ENCODE data around the gene BTF3L4. TPM values are rescaled to one million over a fixed set of nuclear protein-coding genes. Genes with fewer than 3 reads are reported as not detected.

The BTF3L4 gene
- total and polyA plus RNA-seq, 2 experiments from 2014 or later = 112 to 154 TPM

DNA sequence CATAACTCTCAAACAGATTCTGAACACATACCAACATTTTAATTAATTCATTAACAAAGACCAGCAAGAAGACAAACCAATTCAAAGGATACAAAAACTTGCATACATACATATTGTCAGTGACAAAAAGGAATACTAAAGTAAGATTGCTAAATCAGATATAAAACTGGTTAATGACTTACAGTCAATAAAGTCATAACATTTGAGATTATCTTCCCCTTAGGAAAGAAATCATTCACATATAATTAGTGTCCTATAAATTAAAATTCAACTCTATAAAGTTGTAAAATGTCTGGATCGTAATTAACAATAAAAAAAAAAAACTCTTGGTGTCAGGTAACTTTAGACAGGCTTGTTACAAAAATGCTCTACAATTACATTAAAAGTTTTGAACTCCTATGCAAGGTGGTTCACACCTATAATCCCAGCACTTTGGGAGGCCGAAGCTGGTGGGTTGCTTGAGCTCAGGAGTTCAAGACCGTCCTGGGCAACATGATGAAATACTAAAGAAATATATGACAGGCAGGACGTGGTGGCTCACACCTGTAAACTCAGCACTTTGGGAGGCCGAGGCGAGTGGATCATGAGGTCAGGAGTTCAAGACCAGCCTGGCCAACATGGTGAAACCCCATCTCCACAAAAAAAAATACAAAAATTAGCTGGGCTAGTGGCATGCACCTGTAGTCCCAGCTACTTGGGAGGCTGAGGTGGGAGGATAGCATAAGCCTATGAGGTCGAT, 47.9 kb upstream of the BTF3L4 start (continued):
- no peak for TF ChIP-seq NANOG (IDR thresholded peaks at IDR 0.05; ENCODE audit: borderline replicate concordance)
- TF ChIP-seq CTCF (conservative IDR thresholded peaks at IDR 0.05; ENCODE audit: low read depth in 2 of 2) = no peak
- TF ChIP-seq EZH2 (IDR thresholded peaks at IDR 0.05; ENCODE audit: low read depth, unreplicated experiment) = no peak
- TF ChIP-seq REST (IDR thresholded peaks at IDR 0.05; ENCODE audit: unreplicated experiment) = no peak
- no peak for TF ChIP-seq EZH2phosphoT487 (IDR thresholded peaks at IDR 0.05; ENCODE audit: unreplicated experiment)
- TF ChIP-seq CREB1 (CRISPR knock-in tag; IDR thresholded peaks at IDR 0.05; ENCODE audit: low read depth) = no peak
- TF ChIP-seq STAT1 (IDR thresholded peaks at IDR 0.05; ENCODE audit: unreplicated experiment) = no peak
- no peak for TF ChIP-seq ZNF331 (CRISPR knock-in tag; IDR thresholded peaks at IDR 0.05; ENCODE audit: low read depth)

DNA sequence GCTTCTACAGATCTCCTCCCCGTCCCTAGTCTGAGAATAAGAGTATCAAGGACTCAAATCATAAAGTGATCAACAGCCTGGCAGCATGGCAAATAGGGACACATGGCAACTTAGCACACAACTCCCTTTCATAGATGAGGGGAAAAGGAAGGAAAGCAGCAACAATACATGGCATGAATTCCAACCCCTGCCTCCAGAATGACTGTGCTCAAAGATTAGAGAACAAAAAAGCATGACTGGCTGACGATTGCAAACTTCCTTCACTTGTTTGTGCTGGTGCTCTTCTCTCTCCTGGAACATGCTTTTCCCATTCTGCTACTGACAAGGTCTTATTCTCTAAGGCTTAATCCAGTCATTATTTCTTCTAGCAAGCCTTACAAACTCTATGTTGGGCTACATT, 34.0 kb upstream of the BTF3L4 start:
- Mint-ChIP-seq H3K9me3 (no peaks in the 10 kb centered on the region), H3K36me3 (ENCODE audit: low read depth) (peaks cover 54% of the 10 kb centered on the region), H3K27me3 (ENCODE audit: insufficient read depth, low read depth, poor library complexity) (no peaks in the 10 kb centered on the region), H3K4me3 (no peak overlapping the region), H3K4me1 (no peaks in the 10 kb centered on the region), H3K27ac (no peak overlapping the region)
- DNase-seq (ENCODE audit: low spot score) (no peak), ATAC-seq (no peak)
- Histone ChIP-seq H4K20me1 (replicated peaks; ENCODE audit: insufficient read depth) (no peaks in the 10 kb centered on the region; the same call in none of the 2 replicates), H3K27me3 (ENCODE audit: insufficient read depth) (no peaks in the 10 kb centered on the region), H3K79me2 (replicated peaks; ENCODE audit: insufficient read depth) (no peaks in the 10 kb centered on the region), H3K4me1 (ENCODE audit: insufficient read depth) (no peaks in the 10 kb centered on the region), H3F3A (replicated peaks; ENCODE audit: low read depth) (0 out of 2 replicates have a peak, but pooled peaks cover 5% of the 10 kb centered on the region), H2AFZ (no peak overlapping the region), H3K36me3 (ENCODE audit: insufficient read depth) (peaks cover 34% of the 10 kb centered on the region), H3K27ac (ENCODE audit: low read depth) (no peak overlapping the region), H3K4me2 (no peak overlapping the region), H3K4me3 (no peak overlapping the region), H3K9me2 (ENCODE audit: insufficient read depth) (no peaks in the 10 kb centered on the region)
- TF ChIP-seq POLR2AphosphoS5 (IDR thresholded peaks at IDR 0.05; ENCODE audit: low read depth) (no peak), ZNF331 (CRISPR knock-in tag; IDR thresholded peaks at IDR 0.05; ENCODE audit: low read depth) (no peak), ZNF114 (CRISPR knock-in tag; IDR thresholded peaks at IDR 0.05) (no peak), CREB1 (CRISPR knock-in tag; IDR thresholded peaks at IDR 0.05; ENCODE audit: low read depth) (no peak), NANOG (IDR thresholded peaks at IDR 0.05; ENCODE audit: borderline replicate concordance) (no peak), REST (IDR thresholded peaks at IDR 0.05; ENCODE audit: unreplicated experiment) (no peak), STAT1 (IDR thresholded peaks at IDR 0.05; ENCODE audit: unreplicated experiment) (no peak), EZH2 (IDR thresholded peaks at IDR 0.05; ENCODE audit: low read depth, unreplicated experiment) (no peak), JUNB (IDR thresholded peaks at IDR 0.05; ENCODE audit: unreplicated experiment) (no peak), EZH2phosphoT487 (IDR thresholded peaks at IDR 0.05; ENCODE audit: unreplicated experiment) (no peak), CTCF (conservative IDR thresholded peaks at IDR 0.05; ENCODE audit: low read depth in 2 of 2) (no peak)
- TF ChIP-seq, protein P1, sequence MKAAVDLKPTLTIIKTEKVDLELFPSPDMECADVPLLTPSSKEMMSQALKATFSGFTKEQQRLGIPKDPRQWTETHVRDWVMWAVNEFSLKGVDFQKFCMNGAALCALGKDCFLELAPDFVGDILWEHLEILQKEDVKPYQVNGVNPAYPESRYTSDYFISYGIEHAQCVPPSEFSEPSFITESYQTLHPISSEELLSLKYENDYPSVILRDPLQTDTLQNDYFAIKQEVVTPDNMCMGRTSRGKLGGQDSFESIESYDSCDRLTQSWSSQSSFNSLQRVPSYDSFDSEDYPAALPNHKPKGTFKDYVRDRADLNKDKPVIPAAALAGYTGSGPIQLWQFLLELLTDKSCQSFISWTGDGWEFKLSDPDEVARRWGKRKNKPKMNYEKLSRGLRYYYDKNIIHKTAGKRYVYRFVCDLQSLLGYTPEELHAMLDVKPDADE (IDR thresholded peaks at IDR 0.05) = no peak
